Fibroblast of lung (primary cell): Measurements from ENCODE around the gene MOB1B.

Source experiments
- CTCF ChIP-seq, 2 donors: IDR thresholded peaks in 1 of 2; conservative IDR thresholded peaks in 1 of 2; 1 replicate in 1 of 2; 2 replicates in 1 of 2; pipeline ENCODE4 v1.5.1; 2011 to 2012; ENCODE audit warnings: low read length in 2 of 2, control low read depth in 1 of 2, inconsistent platforms in 1 of 2, low read depth in 1 of 2, mild to moderate bottlenecking in 1 of 2
- EZH2 ChIP-seq: IDR thresholded peaks from 2 replicates; pipeline ENCODE4 v1.5.1; 2012; ENCODE audit warnings: low read length, control low read depth, mild to moderate bottlenecking; ENCODE audit errors: missing control alignments

- TF ChIP-seq CTCF (conservative IDR thresholded peaks at IDR 0.05 in 1 of 2, IDR thresholded peaks at IDR 0.05 in 1 of 2; ENCODE audit: low read depth in 1 of 2, low read length in 2 of 2): no peak
- no peak for TF ChIP-seq EZH2
Observed at GRCh38 chr4:70996018-70996360, 93.8 kb downstream of the MOB1B start.
